Gastroesophageal sphincter (tissue), 3 donors: ENCODE data around the gene MYO3B.

Source experiments
- POLR2A ChIP-seq, 2 donors: fragments of 450-650 bp; IDR thresholded peaks; one replicate each; pipeline ENCODE4 v1.6.1; 2017; ENCODE audit warnings: antibody characterized with exemption in 2 of 2, mild to moderate bottlenecking in 2 of 2, moderate library complexity in 1 of 2
- TF ChIP-seq, protein P1 (sequence below), 4 experiments: fragments of 200-600 bp in 2 of 4; fragments of 450-650 bp in 2 of 4; sonication (generic) in 1 of 4; IDR thresholded peaks; one replicate each; pipeline ENCODE4 v1.5.1; 2017 to 2019; ENCODE audit warnings: antibody characterized with exemption in 4 of 4, mild to moderate bottlenecking in 2 of 4, moderate library complexity in 2 of 4

DNA sequence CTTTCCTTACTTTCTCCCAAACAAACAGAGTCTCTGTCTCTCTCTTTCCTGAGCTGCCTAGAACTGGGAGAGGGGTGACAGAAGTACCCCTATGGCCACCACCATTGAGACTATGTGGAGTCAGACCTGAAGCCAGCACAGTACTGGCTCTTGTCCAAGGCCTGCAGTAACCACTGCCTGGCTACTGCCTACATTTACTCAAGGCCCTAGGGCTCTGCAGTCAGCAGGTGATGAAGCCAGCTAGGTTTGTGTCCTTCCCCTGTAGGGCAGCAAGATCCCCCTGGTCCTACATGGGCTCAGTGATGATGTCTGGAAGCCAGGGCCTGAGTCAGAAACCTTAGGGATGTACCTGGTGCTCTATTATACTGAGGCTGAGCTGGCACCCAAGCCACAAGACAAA, 12.2 kb downstream of the MYO3B start:
- TF ChIP-seq, protein P1, sequence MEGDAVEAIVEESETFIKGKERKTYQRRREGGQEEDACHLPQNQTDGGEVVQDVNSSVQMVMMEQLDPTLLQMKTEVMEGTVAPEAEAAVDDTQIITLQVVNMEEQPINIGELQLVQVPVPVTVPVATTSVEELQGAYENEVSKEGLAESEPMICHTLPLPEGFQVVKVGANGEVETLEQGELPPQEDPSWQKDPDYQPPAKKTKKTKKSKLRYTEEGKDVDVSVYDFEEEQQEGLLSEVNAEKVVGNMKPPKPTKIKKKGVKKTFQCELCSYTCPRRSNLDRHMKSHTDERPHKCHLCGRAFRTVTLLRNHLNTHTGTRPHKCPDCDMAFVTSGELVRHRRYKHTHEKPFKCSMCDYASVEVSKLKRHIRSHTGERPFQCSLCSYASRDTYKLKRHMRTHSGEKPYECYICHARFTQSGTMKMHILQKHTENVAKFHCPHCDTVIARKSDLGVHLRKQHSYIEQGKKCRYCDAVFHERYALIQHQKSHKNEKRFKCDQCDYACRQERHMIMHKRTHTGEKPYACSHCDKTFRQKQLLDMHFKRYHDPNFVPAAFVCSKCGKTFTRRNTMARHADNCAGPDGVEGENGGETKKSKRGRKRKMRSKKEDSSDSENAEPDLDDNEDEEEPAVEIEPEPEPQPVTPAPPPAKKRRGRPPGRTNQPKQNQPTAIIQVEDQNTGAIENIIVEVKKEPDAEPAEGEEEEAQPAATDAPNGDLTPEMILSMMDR (IDR thresholded peaks at IDR 0.05), result no peak
- no peak for TF ChIP-seq POLR2A (IDR thresholded peaks at IDR 0.05)
